ENCODE measurements around the gene LIN7B. TPM values are rescaled to one million over a fixed set of nuclear protein-coding genes. Genes with fewer than 3 reads are reported as not detected.

Gene LIN7B
- 1 to 10 TPM; 2.1 to 4.4 TPM for total RNA-seq

GRCh38 chr19:49113762-49114629 lies at the start of gene LIN7B:
Gene LIN7B (plus strand): TSS chr19:49114370. CDS start chr19:49114405, 35 bp downstream.
- ChIA-PET CTCF (interaction anchor here (0.7 to 5.3 kb wide), 25 partner anchors 8 to 120 kb away, joined by 3 to 41 read pairs (median 7); partner anchors contain the start of genes GYS1 and RUVBL2), POLR2A (interaction anchor here (0.9 to 3.4 kb wide), 9 partner anchors 9 to 120 kb away, joined by 3 to 14 read pairs (median 5); partner anchors contain the start of genes GYS1 and RUVBL2)
- DNase-seq (peak; percentile 69), ATAC-seq (peak; percentile 71)
- intact Hi-C loops (cut with micrococcal nuclease) = no loop called here
- Mint-ChIP-seq H3K27ac (peak within 1 kb of the TSS; percentile 21), H3K4me1 (ENCODE audit: low read depth) (peaks cover 28% of the 10 kb centered on the region), H3K36me3 (ENCODE audit: low read depth) (peaks cover 10% of the 10 kb centered on the region), H3K27me3 (no peaks in the 10 kb centered on the region), H3K4me3 (peak within 1 kb of the TSS; percentile 78), H3K9me3 (no peaks in the 10 kb centered on the region)
- peak; percentile 72 for TF ChIP-seq CTCF (IDR thresholded peaks at IDR 0.05)

- DNase-seq (no peak), ATAC-seq (peak; percentile 45)
- POLR2A ChIA-PET = no interaction called here
- Mint-ChIP-seq H3K27me3 (peaks cover 51% of the 10 kb centered on the region), H3K9me3 (no peaks in the 10 kb centered on the region), H3K27ac (no peak within 1 kb of the TSS), H3K4me1 (ENCODE audit: low read depth) (no peaks in the 10 kb centered on the region), H3K36me3 (ENCODE audit: low read depth) (no peaks in the 10 kb centered on the region), H3K4me3 (no peak within 1 kb of the TSS)
- intact Hi-C loops (cut with micrococcal nuclease) = no loop called here
- TF ChIP-seq CTCF (IDR thresholded peaks at IDR 0.05) = no peak
- CTCF ChIA-PET = no interaction called here
Measured at GRCh38 chr19:49064768-49065611, 49.2 kb upstream of the LIN7B start, which contains the start of gene NTF4. Gene NTF4 (minus strand): TSS chr19:49064818. CDS start chr19:49061997, 2,821 bp downstream.

GRCh38 chr19:49065905-49066512 lies 48.2 kb upstream of the LIN7B start:
- intact Hi-C loops (cut with micrococcal nuclease) = no loop called here
- DNase-seq = no peak
- no peaks in the 10 kb centered on the region for H3K4me1 Mint-ChIP-seq (ENCODE audit: low read depth)
- no peak for ATAC-seq
- no peaks in the 10 kb centered on the region for H3K36me3 Mint-ChIP-seq (ENCODE audit: low read depth)
- H3K27ac Mint-ChIP-seq = no peak overlapping the region
- H3K27me3 Mint-ChIP-seq = peaks cover 52% of the 10 kb centered on the region
- ChIA-PET POLR2A (no interaction called here), CTCF (interaction anchor here (1.0 kb wide), 1 partner anchor 12 kb away, joined by 3 read pairs; no protein-coding TSS in a partner anchor)
- H3K9me3 Mint-ChIP-seq = no peaks in the 10 kb centered on the region
- no peak overlapping the region for H3K4me3 Mint-ChIP-seq
- no peak for TF ChIP-seq CTCF (IDR thresholded peaks at IDR 0.05)

GRCh38 chr19:49067554-49067953 lies 46.6 kb upstream of the LIN7B start:
- TF ChIP-seq CTCF (IDR thresholded peaks at IDR 0.05) = no peak
- ATAC-seq (no peak), DNase-seq (no peak)
- Mint-ChIP-seq H3K36me3 (ENCODE audit: low read depth) (no peaks in the 10 kb centered on the region), H3K4me1 (ENCODE audit: low read depth) (no peaks in the 10 kb centered on the region), H3K27me3 (peaks cover 57% of the 10 kb centered on the region), H3K27ac (no peak overlapping the region), H3K4me3 (no peak overlapping the region), H3K9me3 (no peaks in the 10 kb centered on the region)
- intact Hi-C loops (cut with micrococcal nuclease) = no loop called here
- POLR2A ChIA-PET = no interaction called here
- CTCF ChIA-PET = no interaction called here
